ENCODE data around the gene SLC41A3.

SLC41A3 gene

DNA sequence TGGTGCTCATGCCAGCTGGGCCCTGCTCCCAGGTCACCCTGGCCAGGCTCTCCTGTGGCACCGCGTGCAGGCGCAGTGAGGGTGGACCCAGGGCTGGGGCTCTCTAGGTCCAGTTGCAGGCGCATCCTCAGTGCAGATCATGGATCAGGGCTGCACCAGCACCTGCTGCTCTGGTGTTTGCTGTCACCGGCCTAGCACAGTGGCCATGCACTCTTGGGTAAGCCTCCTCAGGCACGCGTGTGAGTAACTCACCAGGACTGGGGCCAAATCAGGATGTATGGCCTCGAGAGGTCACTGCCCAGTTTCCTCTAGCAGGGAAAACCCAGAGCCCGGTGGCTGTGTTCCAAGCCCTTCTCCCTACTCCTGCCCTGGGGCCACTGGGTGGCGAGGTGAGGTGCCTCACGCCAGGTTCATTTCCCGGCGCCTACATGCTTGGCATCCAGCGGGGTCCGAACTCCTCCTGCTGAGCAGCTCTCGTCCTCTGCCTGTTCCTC is 45.5 kb upstream of the SLC41A3 start:
- DNase-seq = no peak
- Histone ChIP-seq H4K20me1 (ENCODE audit: insufficient read depth, low read length) (no peaks in the 10 kb centered on the region), H3K4me2 (ENCODE audit: low read depth, low read length) (no peak overlapping the region), H3K9me2 (replicated peaks; ENCODE audit: insufficient read depth, low read length) (no peaks in the 10 kb centered on the region), H2AFZ (ENCODE audit: low read length) (no peak overlapping the region), H3K9me3 (replicated peaks; ENCODE audit: insufficient read depth, low read length) (no peaks in the 10 kb centered on the region), H3K36me3 (replicated peaks; ENCODE audit: insufficient read depth, low read length) (no peaks in the 10 kb centered on the region), H3K4me1 (ENCODE audit: low read length) (no peaks in the 10 kb centered on the region), H3F3A (ENCODE audit: insufficient read depth, low read length) (no peaks in the 10 kb centered on the region), H3K4me3 (ENCODE audit: low read length) (no peak overlapping the region), H3K27ac (ENCODE audit: low read length) (no peak overlapping the region), H3K79me2 (ENCODE audit: low read length) (no peaks in the 10 kb centered on the region), H3K9ac (ENCODE audit: low read length) (no peak overlapping the region), H3K27me3 (replicated peaks; ENCODE audit: insufficient read depth, low read length) (peaks cover 5% of the 10 kb centered on the region; the same call in 1 of the 2 replicates)
- no peak for TF ChIP-seq EZH2phosphoT487 (IDR thresholded peaks at IDR 0.05; ENCODE audit: low read length)

DNA sequence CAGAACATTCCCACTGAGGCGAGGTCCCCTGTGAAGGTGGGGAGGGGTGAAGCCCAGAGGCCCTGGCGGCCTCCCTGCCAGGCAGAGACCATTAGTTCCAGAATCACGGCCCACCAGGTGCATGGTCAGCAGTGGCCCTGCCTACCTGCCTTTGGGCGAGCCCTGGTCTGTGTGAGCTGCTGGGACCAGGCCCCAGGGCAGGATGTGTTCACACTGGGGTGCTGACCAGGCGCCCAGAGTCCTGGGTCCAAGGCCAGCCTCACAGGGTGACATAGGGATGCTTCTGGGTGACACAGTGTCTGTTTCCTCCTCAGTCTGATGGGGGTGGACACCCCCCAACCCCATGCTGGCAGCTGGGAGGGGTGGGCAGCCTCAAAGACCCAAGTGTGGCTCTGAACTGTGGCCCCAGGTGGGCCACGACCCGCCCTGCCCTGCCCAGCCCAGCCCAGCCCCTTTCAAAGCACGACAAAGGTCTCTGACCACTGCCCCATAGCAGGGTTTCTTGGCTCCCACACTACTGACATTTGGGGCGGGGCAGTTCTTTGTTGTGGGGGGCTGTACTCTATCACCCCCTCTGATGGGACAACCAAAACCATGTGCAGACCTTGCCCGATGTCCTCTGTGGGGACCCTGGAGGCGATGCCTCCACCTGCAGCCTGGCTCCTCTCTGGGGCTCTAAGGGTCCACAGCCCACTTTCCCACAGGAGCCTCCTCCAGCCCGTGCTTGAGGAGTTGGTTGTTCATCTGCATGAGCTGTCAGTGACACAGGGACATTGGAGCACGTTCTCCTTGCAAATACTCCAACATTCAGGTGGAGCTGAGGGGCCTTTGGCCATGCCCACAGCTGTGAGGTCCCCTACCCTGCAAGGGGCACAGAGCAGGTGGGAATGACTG is 44.8 kb upstream of the SLC41A3 start:
- no peaks in the 10 kb centered on the region for H3K36me3 ChIP-seq (replicated peaks; ENCODE audit: insufficient read depth, low read length)
- H3K27ac ChIP-seq (ENCODE audit: low read length) = no peak overlapping the region
- H3K9ac ChIP-seq (ENCODE audit: low read length) = no peak overlapping the region
- TF ChIP-seq, protein P1, sequence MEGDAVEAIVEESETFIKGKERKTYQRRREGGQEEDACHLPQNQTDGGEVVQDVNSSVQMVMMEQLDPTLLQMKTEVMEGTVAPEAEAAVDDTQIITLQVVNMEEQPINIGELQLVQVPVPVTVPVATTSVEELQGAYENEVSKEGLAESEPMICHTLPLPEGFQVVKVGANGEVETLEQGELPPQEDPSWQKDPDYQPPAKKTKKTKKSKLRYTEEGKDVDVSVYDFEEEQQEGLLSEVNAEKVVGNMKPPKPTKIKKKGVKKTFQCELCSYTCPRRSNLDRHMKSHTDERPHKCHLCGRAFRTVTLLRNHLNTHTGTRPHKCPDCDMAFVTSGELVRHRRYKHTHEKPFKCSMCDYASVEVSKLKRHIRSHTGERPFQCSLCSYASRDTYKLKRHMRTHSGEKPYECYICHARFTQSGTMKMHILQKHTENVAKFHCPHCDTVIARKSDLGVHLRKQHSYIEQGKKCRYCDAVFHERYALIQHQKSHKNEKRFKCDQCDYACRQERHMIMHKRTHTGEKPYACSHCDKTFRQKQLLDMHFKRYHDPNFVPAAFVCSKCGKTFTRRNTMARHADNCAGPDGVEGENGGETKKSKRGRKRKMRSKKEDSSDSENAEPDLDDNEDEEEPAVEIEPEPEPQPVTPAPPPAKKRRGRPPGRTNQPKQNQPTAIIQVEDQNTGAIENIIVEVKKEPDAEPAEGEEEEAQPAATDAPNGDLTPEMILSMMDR (IDR thresholded peaks at IDR 0.05; ENCODE audit: low read length) = no peak
- no peak for TF ChIP-seq EZH2 (optimal IDR thresholded peaks at IDR 0.05; ENCODE audit: low read depth, low read length)
- no peak for TF ChIP-seq EZH2phosphoT487 (IDR thresholded peaks at IDR 0.05; ENCODE audit: low read length)
- H3K9me3 ChIP-seq (replicated peaks; ENCODE audit: insufficient read depth, low read length) = no peaks in the 10 kb centered on the region
- H3K27me3 ChIP-seq (replicated peaks; ENCODE audit: insufficient read depth, low read length) = peaks cover 5% of the 10 kb centered on the region; the same call in 1 of the 2 replicates
- no peak overlapping the region for H3K4me3 ChIP-seq (ENCODE audit: low read length)
- DNase-seq = no peak
- no peaks in the 10 kb centered on the region for H3K4me1 ChIP-seq (ENCODE audit: low read length)
- H3K9me2 ChIP-seq (replicated peaks; ENCODE audit: insufficient read depth, low read length) = no peaks in the 10 kb centered on the region
- no peak overlapping the region for H3K4me2 ChIP-seq (ENCODE audit: low read depth, low read length)
- H4K20me1 ChIP-seq (ENCODE audit: insufficient read depth, low read length) = no peaks in the 10 kb centered on the region
- no peaks in the 10 kb centered on the region for H3K79me2 ChIP-seq (ENCODE audit: low read length)
- no peak overlapping the region for H2AFZ ChIP-seq (ENCODE audit: low read length)
- H3F3A ChIP-seq (ENCODE audit: insufficient read depth, low read length) = no peaks in the 10 kb centered on the region

DNA sequence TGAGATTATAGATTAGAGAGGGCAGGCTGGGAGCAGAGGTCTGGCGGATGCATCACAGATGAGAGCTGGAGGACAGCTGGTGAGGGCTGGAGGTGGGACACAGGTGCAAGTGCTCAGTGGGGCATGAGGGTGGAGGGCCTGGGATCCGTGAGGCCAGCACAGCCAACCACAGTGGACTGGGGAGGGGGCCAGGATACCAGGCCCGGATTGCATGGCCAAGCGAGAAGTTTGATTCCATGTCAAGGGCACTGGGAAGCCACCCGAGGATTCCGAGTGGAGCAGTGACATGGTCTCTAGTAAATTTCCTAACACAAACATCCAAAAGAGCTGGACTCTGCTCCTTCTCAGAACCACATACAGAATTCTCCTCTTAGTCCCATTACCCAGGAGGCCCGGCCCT is 44.0 kb upstream of the SLC41A3 start:
- H2AFZ ChIP-seq (ENCODE audit: low read length) = no peak overlapping the region
- H3K27ac ChIP-seq (ENCODE audit: low read length) = no peak overlapping the region
- no peaks in the 10 kb centered on the region for H3K9me3 ChIP-seq (replicated peaks; ENCODE audit: insufficient read depth, low read length)
- no peak for DNase-seq
- TF ChIP-seq EZH2 (optimal IDR thresholded peaks at IDR 0.05; ENCODE audit: low read depth, low read length) (no peak), EZH2phosphoT487 (IDR thresholded peaks at IDR 0.05; ENCODE audit: low read length) (no peak)
- TF ChIP-seq, protein P1 (IDR thresholded peaks at IDR 0.05; ENCODE audit: low read length) = no peak
- no peaks in the 10 kb centered on the region for H3K36me3 ChIP-seq (replicated peaks; ENCODE audit: insufficient read depth, low read length)
- no peak overlapping the region for H3K9ac ChIP-seq (ENCODE audit: low read length)
- H3K9me2 ChIP-seq (replicated peaks; ENCODE audit: insufficient read depth, low read length) = no peaks in the 10 kb centered on the region
- no peaks in the 10 kb centered on the region for H3K79me2 ChIP-seq (ENCODE audit: low read length)
- no peaks in the 10 kb centered on the region for H3K4me1 ChIP-seq (ENCODE audit: low read length)
- no peaks in the 10 kb centered on the region for H4K20me1 ChIP-seq (ENCODE audit: insufficient read depth, low read length)
- no peaks in the 10 kb centered on the region for H3F3A ChIP-seq (ENCODE audit: insufficient read depth, low read length)
- H3K4me2 ChIP-seq (ENCODE audit: low read depth, low read length) = no peak overlapping the region
- no peak overlapping the region for H3K4me3 ChIP-seq (ENCODE audit: low read length)
- peaks cover 5% of the 10 kb centered on the region; the same call in 1 of the 2 replicates for H3K27me3 ChIP-seq (replicated peaks; ENCODE audit: insufficient read depth, low read length)

DNA sequence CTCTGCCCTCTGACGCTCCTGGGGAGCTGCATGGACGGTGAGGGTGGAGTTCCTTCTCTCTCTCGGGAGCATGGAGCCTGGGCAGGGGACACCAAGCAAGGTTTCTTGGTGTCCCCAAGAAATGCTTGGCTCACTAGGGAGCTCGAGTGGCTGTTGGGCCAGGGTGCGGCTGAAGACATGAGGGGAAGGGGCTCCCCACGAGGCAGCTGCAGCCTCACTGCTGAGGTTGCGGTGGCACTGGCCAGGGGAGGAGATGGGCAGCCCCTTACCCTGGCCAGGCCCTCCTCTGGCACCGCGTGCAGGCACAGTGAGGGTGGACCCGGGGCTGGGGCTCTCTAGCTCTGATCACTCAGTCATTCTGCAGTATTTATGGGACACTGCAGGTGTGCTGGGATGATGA is 43.5 kb upstream of the SLC41A3 start:
- Histone ChIP-seq H4K20me1 (ENCODE audit: insufficient read depth, low read length) (no peaks in the 10 kb centered on the region), H3F3A (ENCODE audit: insufficient read depth, low read length) (no peaks in the 10 kb centered on the region), H3K4me3 (ENCODE audit: low read length) (no peak overlapping the region), H3K9ac (ENCODE audit: low read length) (no peak overlapping the region), H3K27me3 (replicated peaks; ENCODE audit: insufficient read depth, low read length) (peaks cover 5% of the 10 kb centered on the region; the same call in 1 of the 2 replicates), H3K27ac (ENCODE audit: low read length) (no peak overlapping the region), H3K9me3 (replicated peaks; ENCODE audit: insufficient read depth, low read length) (no peaks in the 10 kb centered on the region), H2AFZ (ENCODE audit: low read length) (no peak overlapping the region), H3K9me2 (replicated peaks; ENCODE audit: insufficient read depth, low read length) (no peaks in the 10 kb centered on the region), H3K4me1 (ENCODE audit: low read length) (no peaks in the 10 kb centered on the region), H3K4me2 (ENCODE audit: low read depth, low read length) (no peak overlapping the region), H3K79me2 (ENCODE audit: low read length) (no peaks in the 10 kb centered on the region), H3K36me3 (replicated peaks; ENCODE audit: insufficient read depth, low read length) (no peaks in the 10 kb centered on the region)
- DNase-seq = no peak
- TF ChIP-seq EZH2 (optimal IDR thresholded peaks at IDR 0.05; ENCODE audit: low read depth, low read length) (no peak), EZH2phosphoT487 (IDR thresholded peaks at IDR 0.05; ENCODE audit: low read length) (no peak)
- TF ChIP-seq, protein P1 (IDR thresholded peaks at IDR 0.05; ENCODE audit: low read length) = no peak
